A172 (cell line): ENCODE results near the gene MAGEA2. TPM values are rescaled to one million over a fixed set of nuclear protein-coding genes. Genes with fewer than 3 reads are reported as not detected.
"Not testable (repeated sequence)": the region's sequence is repeated elsewhere in the genome, so short reads cannot be mapped to it uniquely, and the experiment has no call there.

Experiments used
- DNase-seq: peaks from one replicate; pipeline ENCODE4 v3.0.0-alpha.2; 2015; ENCODE audit warnings: low spot score
- total RNA-seq: library from RNA; depleted of rRNA; stranded (reverse); fragments of >200 nt; shearing (Covaris generic); gene quantifications from 2 replicates; pipeline ENCODE4 v1.2.3, GENCODE V29; 2014; rRNA removed

The MAGEA2 gene
- total RNA-seq, 1 experiment from 2014 or later, result 0.12 TPM

DNA sequence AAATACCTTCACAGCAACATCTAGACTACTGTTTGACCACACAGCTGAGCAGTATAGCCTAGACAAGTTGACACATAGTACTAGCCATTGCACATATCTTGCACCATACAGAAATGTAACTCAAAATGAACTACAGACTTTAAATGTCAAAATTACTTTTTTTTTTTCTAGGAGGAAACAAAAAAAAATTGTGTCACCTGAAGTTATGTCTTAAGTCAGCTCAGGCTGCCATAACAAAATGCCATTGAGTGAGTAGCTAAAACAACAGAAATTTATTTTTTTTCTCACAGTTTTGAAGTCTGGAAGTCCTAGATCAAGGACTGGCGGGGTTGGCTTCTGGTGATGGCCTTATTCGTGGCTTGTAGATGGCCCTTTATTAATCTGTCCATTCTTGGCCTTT is 44.5 kb downstream of the MAGEA2 start, which contains the start of gene CSAG2:
TSS of gene CSAG2 (minus strand) at position 101 of the 400 bp plus-strand sequence. CDS start 161 bp downstream, outside the sequence.
- not testable (repeated sequence) for DNase-seq

DNA sequence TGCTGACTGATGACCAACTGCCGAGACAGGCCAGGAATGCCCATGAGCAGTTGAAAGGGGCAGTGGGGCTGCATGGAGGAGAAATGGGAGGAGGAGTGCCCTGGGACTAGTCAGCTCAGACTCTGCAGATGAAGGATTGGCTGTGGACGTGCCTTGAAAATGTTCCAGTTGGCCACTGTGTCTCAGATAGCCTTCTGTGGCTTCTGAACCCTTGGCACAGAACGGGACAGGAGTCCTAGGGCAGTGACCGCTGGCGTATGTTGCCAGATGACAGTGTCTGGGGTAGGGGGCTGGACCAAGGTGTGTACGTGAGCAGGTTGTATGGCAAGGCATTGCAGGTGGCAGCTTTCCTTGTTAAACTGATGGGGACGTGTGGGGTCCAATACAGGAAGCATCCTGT is 47.1 kb downstream of the MAGEA2 start:
- not testable (repeated sequence) for DNase-seq

DNA sequence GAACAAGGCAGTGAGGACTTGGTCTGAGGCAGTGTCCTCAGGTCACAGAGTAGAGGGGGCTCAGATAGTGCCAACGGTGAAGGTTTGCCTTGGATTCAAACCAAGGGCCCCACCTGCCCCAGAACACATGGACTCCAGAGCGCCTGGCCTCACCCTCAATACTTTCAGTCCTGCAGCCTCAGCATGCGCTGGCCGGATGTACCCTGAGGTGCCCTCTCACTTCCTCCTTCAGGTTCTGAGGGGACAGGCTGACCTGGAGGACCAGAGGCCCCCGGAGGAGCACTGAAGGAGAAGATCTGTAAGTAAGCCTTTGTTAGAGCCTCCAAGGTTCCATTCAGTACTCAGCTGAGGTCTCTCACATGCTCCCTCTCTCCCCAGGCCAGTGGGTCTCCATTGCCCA is 53.3 kb downstream of the MAGEA2 start:
- not testable (repeated sequence) for DNase-seq

Other genes with a start within 250 kb of the MAGEA2 start
- not detected in 2 replicates for gene GABRQ, start 115.9 kb downstream of the MAGEA2 start, total RNA-seq
- gene MAGEA3, start 55.0 kb downstream of the MAGEA2 start, total RNA-seq, result 25.8 and 30.4 TPM in 2 replicates
- gene CSAG2, start 44.6 kb downstream of the MAGEA2 start, total RNA-seq, result not detected in 2 replicates
- 0.77 TPM in 1 of 2 replicates, not detected in the other for gene MAGEA2B, start 39.2 kb downstream of the MAGEA2 start, total RNA-seq
- 0.65 TPM in 1 of 2 replicates, not detected in the other for gene CSAG1, start 20.1 kb downstream of the MAGEA2 start, total RNA-seq
- gene MAGEA12, start 20.1 kb downstream of the MAGEA2 start, total RNA-seq, result 0.96 and 1.8 TPM in 2 replicates
- not detected in 2 replicates for gene CSAG3, start 5.4 kb upstream of the MAGEA2 start, total RNA-seq
- gene MAGEA6, start 15.8 kb upstream of the MAGEA2 start, total RNA-seq, result 78.2 and 78.3 TPM in 2 replicates
- gene CETN2, start 76.9 kb upstream of the MAGEA2 start, total RNA-seq, result 128 and 135 TPM in 2 replicates
- gene NSDHL, start 77.2 kb upstream of the MAGEA2 start, total RNA-seq, result 28.9 and 29.6 TPM in 2 replicates
- 1.7 and 4.9 TPM in 2 replicates for gene ZNF185, start 144.2 kb upstream of the MAGEA2 start, total RNA-seq
- not detected in 2 replicates for gene PNMA5, start 240.3 kb upstream of the MAGEA2 start, total RNA-seq